Upper lobe of left lung (tissue), 4 donors: ENCODE data around the gene GSG1L.

Experiments used
- EP300 ChIP-seq, 4 donors: sonication (generic); formaldehyde crosslinking; IDR thresholded peaks; one replicate each; pipeline ENCODE4 v1.5.1; 2017; ENCODE audit warnings: antibody characterized with exemption in 4 of 4, control low read depth in 2 of 4
- TF ChIP-seq, protein P1 (sequence below), 6 experiments: fragments of 450-650 bp in 4 of 6; fragments of 200-600 bp in 2 of 6; sonication (generic) in 2 of 6; IDR thresholded peaks; one replicate each; pipeline ENCODE4 v1.5.1; 2016 to 2019; ENCODE audit warnings: antibody characterized with exemption in 6 of 6

- TF ChIP-seq, protein P1, sequence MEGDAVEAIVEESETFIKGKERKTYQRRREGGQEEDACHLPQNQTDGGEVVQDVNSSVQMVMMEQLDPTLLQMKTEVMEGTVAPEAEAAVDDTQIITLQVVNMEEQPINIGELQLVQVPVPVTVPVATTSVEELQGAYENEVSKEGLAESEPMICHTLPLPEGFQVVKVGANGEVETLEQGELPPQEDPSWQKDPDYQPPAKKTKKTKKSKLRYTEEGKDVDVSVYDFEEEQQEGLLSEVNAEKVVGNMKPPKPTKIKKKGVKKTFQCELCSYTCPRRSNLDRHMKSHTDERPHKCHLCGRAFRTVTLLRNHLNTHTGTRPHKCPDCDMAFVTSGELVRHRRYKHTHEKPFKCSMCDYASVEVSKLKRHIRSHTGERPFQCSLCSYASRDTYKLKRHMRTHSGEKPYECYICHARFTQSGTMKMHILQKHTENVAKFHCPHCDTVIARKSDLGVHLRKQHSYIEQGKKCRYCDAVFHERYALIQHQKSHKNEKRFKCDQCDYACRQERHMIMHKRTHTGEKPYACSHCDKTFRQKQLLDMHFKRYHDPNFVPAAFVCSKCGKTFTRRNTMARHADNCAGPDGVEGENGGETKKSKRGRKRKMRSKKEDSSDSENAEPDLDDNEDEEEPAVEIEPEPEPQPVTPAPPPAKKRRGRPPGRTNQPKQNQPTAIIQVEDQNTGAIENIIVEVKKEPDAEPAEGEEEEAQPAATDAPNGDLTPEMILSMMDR (IDR thresholded peaks at IDR 0.05): no peak
- no peak for TF ChIP-seq EP300 (IDR thresholded peaks at IDR 0.05)
Observed at GRCh38 chr16:27786221-27786922, 277.1 kb downstream of the GSG1L start.
